ENCODE measurements around the gene ZFR. TPM values are rescaled to one million over a fixed set of nuclear protein-coding genes. Genes with fewer than 3 reads are reported as not detected.
A peak's percentile ranks its signal among the peaks of the same experiment; 100 is the strongest.

The ZFR gene
- total RNA-seq, 2 experiments from 2014 or later, result 58.8 to 61.0 TPM

GRCh38 chr5:32443145-32443540 is 1.4 kb downstream of the ZFR start:
- ChIA-PET POLR2A (interaction anchor here (0.6 to 1.4 kb wide), 3 partner anchors 12 to 144 kb away, joined by 3 to 4 read pairs (median 3); partner anchors contain the start of gene SUB1), CTCF (interaction anchor here (1.6 kb wide), 1 partner anchor 147 kb away, joined by 5 read pairs; no protein-coding TSS in a partner anchor)
- no peak for TF ChIP-seq CTCF (IDR thresholded peaks at IDR 0.05)
- no peak for ATAC-seq (ENCODE audit: poor library complexity)
- peak overlapping the region; percentile 44 to 66 for H3K27ac ChIP-seq (ENCODE audit: low read depth in 1 of 2, low read length in 2 of 2)
- H3K4me1 ChIP-seq (ENCODE audit: insufficient read depth, low read length), result peaks cover 29% of the 10 kb centered on the region
- H3K9me3 ChIP-seq (ENCODE audit: control insufficient read depth in 1 of 2, insufficient read depth in 1 of 2, low read length in 2 of 2), result no peaks in the 10 kb centered on the region
- H3K4me3 ChIP-seq (ENCODE audit: low read length), result peak overlapping the region; percentile 89
- H3K27ac Mint-ChIP-seq, result peak overlapping the region; percentile 89
- peaks cover 11% of the 10 kb centered on the region for H3K36me3 ChIP-seq (ENCODE audit: insufficient read depth, low read length)
- H3K9me3 Mint-ChIP-seq, result no peaks in the 10 kb centered on the region
- H3K4me3 Mint-ChIP-seq, result peak overlapping the region; percentile 91
- H3K4me1 Mint-ChIP-seq (ENCODE audit: low read depth), result peaks cover 47% of the 10 kb centered on the region
- H3K36me3 Mint-ChIP-seq (ENCODE audit: low read depth), result peaks cover 17% of the 10 kb centered on the region
- no peaks in the 10 kb centered on the region for H3K27me3 ChIP-seq (ENCODE audit: control insufficient read depth in 1 of 2, insufficient read depth in 2 of 2, low read length in 2 of 2)
- intact Hi-C loops (cut with DNase I, micrococcal nuclease), result loop anchor here (1.0 to 10.0 kb wide), 7 partner anchors 36 to 1562 kb away; partner anchors contain the start of genes AMACR (in 1 of the 2), C5orf22 (in 1 of the 2), DROSHA (in 1 of the 2) and GOLPH3 (in 1 of the 2)
- H3K27me3 Mint-ChIP-seq, result no peaks in the 10 kb centered on the region
- DNase-seq, result peak in 4 of 14 experiments; percentile 1 to 45 (median 28)

GRCh38 chr5:32439086-32439642 is 5.4 kb downstream of the ZFR start:
- H3K4me1 ChIP-seq (ENCODE audit: insufficient read depth, low read length), result peaks cover 27% of the 10 kb centered on the region
- no peaks in the 10 kb centered on the region for H3K27me3 Mint-ChIP-seq
- no peak for TF ChIP-seq CTCF (IDR thresholded peaks at IDR 0.05)
- POLR2A ChIA-PET, result no interaction called here
- peaks cover 80% of the 10 kb centered on the region for H3K4me1 Mint-ChIP-seq (ENCODE audit: low read depth)
- H3K4me3 ChIP-seq (ENCODE audit: low read length), result no peak overlapping the region
- H3K36me3 Mint-ChIP-seq (ENCODE audit: low read depth), result peaks cover 27% of the 10 kb centered on the region
- no peak overlapping the region for H3K27ac ChIP-seq (ENCODE audit: low read depth in 1 of 2, low read length in 2 of 2)
- no peak for ATAC-seq (ENCODE audit: poor library complexity)
- H3K9me3 Mint-ChIP-seq, result no peaks in the 10 kb centered on the region
- no peak for DNase-seq
- intact Hi-C loops (cut with DNase I, micrococcal nuclease), result no loop called here
- no peaks in the 10 kb centered on the region for H3K27me3 ChIP-seq (ENCODE audit: control insufficient read depth in 1 of 2, insufficient read depth in 2 of 2, low read length in 2 of 2)
- no peaks in the 10 kb centered on the region for H3K9me3 ChIP-seq (ENCODE audit: control insufficient read depth in 1 of 2, insufficient read depth in 1 of 2, low read length in 2 of 2)
- no peak overlapping the region for H3K27ac Mint-ChIP-seq
- H3K4me3 Mint-ChIP-seq, result peak overlapping the region; percentile 15
- CTCF ChIA-PET, result no interaction called here
- peaks cover 14% of the 10 kb centered on the region for H3K36me3 ChIP-seq (ENCODE audit: insufficient read depth, low read length)

GRCh38 chr5:32436553-32437242 is 7.8 kb downstream of the ZFR start:
- TF ChIP-seq CTCF (IDR thresholded peaks at IDR 0.05), result no peak
- no peak overlapping the region for H3K27ac ChIP-seq (ENCODE audit: low read depth in 1 of 2, low read length in 2 of 2)
- Mint-ChIP-seq H3K36me3 (ENCODE audit: low read depth) (peaks cover 18% of the 10 kb centered on the region), H3K4me1 (ENCODE audit: low read depth) (peaks cover 84% of the 10 kb centered on the region), H3K4me3 (no peak overlapping the region), H3K27ac (no peak overlapping the region), H3K9me3 (no peaks in the 10 kb centered on the region), H3K27me3 (no peaks in the 10 kb centered on the region)
- ChIA-PET POLR2A (no interaction called here), CTCF (interaction anchor here (1.4 kb wide), 1 partner anchor 53 kb away, joined by 3 read pairs; no protein-coding TSS in a partner anchor)
- ATAC-seq (ENCODE audit: poor library complexity), result no peak
- peaks cover 29% of the 10 kb centered on the region for H3K4me1 ChIP-seq (ENCODE audit: insufficient read depth, low read length)
- H3K4me3 ChIP-seq (ENCODE audit: low read length), result no peak overlapping the region
- no peaks in the 10 kb centered on the region for H3K9me3 ChIP-seq (ENCODE audit: control insufficient read depth in 1 of 2, insufficient read depth in 1 of 2, low read length in 2 of 2)
- H3K27me3 ChIP-seq (ENCODE audit: control insufficient read depth in 1 of 2, insufficient read depth in 2 of 2, low read length in 2 of 2), result no peaks in the 10 kb centered on the region
- intact Hi-C loops (cut with DNase I, micrococcal nuclease), result no loop called here
- H3K36me3 ChIP-seq (ENCODE audit: insufficient read depth, low read length), result peaks cover 17% of the 10 kb centered on the region
- DNase-seq, result no peak

Data from CD4-positive, alpha-beta T cell (primary cell).